AG09309 (cell line): ENCODE results near the gene SERTAD3.

Experiments
- DNase-seq: peaks from one replicate; pipeline ENCODE4 v3.0.0-alpha.2; 2010; ENCODE audit warnings: low read depth
- H3K4me3 ChIP-seq: 2 replicates; pipeline ENCODE4 v1.5.1; 2011; ENCODE audit warnings: mild to moderate bottlenecking, low read depth, low read length, moderate library complexity; ENCODE audit not compliant: control insufficient read depth
- CTCF ChIP-seq: IDR thresholded peaks from 2 replicates; pipeline ENCODE4 v1.5.1; 2011; ENCODE audit warnings: mild to moderate bottlenecking, low read depth, low read length, inconsistent platforms; ENCODE audit not compliant: insufficient read depth, control insufficient read depth; ENCODE audit errors: missing control alignments

Gene SERTAD3

DNA sequence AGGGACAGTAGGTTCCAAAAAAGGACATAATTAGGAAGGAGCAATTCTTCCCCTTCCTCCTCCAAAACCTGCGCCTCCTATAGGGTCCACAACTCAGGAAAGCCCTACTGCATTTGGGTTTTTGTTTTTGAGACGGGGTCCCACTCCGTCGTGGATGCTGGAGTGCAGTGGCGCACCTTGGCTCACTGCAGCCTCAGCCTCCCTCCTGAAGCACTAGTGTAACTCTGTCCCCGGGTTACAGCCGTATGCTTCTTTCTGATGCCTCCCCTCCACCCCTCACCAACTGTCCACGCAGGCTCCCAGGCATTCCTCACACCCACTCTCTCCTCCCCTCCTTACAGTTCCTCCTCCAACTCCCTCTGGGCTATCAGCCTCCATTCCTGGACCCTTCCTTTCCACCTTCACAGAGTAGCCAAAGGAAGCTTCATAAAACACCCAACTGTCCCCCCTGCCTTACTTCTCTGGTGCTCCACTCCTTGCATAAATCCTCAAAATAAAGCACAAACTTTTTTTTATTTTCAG, 2.2 kb upstream of the SERTAD3 start:
- H3K4me3 ChIP-seq: no peak overlapping the region
- no peak for TF ChIP-seq CTCF
- no peak for DNase-seq

DNA sequence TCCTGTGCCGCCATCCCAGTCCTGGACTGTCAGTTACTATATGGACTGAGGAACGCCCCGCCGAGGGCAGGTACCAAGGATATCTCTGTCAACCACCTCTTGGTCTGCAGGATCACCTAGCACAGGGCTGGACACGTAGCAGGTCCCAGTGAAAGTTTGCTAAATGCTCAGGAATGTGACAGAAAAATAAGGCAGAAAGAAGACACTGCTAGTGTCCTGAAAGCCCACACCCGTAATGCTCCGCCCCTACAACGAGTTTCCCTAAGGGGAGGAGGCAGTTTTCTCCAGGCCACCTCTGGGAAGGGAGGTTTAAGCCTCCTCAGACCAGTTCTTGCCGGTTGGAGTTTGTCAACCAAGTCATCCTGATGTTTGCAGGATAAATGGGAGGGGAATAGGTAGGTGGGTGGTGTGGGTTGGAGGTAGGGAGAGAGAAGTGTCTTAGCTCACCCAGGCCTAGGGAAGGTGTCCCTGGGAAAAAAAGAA, 1.7 kb upstream of the SERTAD3 start:
- no peak overlapping the region for H3K4me3 ChIP-seq
- DNase-seq: no peak
- no peak for TF ChIP-seq CTCF

- H3K4me3 ChIP-seq: peak overlapping the region; percentile 91
- TF ChIP-seq CTCF: no peak
- no peak for DNase-seq
Measured at GRCh38 chr19:40444825-40445312, 734 bp upstream of the SERTAD3 start.

DNA sequence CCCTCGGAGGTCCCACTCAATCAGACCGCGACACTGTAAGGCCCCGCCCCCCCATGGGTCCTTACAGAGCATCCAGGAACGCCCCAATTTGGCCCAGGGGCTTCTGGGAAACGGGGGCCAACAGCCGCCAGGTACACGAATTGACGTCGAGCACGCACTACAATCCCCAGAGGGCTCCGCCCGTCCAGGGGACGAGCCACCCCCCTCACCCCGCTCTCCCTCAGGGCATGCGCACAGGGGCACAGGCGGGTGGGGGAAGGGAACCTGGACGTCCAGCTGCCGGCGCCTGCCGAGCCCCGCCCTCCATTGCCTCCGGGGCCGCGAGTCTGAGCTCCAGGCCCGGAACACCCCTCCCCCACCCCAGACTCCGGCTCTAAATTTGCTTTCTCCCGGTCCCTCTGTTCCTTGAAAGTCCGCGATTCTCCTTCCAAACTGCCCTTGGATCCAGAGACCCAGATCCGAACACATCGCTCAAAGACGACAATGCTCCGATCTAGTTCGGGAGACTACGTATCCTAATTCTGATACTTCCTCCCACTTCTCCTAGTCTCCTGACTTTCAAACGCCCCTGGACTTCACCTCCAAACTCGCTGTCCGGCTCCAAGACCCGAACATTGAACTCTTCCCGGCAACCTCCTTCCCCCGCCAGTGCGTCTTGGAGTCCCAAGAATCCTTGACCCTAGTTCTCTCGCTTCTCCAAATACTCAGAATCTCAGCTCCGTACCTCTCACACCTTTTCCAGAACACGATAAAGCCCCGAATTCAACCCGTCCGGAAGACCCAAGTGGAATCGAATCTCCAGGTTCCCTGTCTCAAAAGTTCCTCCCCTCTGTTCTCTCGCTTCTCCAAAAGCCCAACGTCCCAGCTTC, 770 bp downstream of the SERTAD3 start:
- H3K4me3 ChIP-seq: peak overlapping the region; percentile 91
- no peak for TF ChIP-seq CTCF
- peak; percentile 97 for DNase-seq

DNA sequence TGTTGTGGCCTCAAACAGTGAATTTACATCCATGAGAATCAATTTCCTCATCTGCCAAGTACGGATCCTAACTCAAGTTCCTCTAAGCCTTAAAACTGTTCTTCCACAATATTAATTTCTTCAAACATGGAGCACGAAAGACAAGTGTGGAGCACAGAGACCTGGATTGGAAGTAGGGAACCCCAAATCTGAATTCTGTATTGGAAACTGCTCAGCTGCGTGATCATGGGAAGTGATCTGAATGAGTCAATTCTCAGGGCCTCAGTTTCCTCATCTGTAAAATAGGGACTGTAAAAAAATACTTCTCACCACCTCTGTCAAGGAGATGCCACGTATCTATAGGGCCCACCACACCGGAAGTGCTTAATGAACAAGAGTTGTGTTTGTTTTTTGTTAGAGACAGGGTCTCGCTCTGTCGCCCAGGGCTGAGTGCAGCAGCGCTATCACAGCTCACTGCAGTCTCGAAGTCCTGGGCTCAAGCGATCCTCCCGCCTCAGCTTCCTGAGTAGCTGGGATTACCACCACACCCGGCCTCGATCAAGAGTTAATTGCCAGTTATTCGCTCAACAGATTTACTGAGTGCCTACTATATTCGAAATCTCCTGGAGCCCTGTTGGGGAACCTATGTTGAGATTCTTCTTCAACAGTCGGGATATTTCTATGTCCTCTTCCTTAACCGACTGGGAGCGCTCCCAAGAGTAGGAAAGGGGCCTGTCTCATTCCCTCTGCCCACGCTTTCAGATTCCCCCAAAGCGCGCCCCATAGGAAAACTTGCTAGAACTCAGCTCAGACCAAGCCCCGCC, 1.6 kb downstream of the SERTAD3 start:
- no peak for TF ChIP-seq CTCF
- H3K4me3 ChIP-seq: peak overlapping the region; percentile 91
- DNase-seq: no peak

DNA sequence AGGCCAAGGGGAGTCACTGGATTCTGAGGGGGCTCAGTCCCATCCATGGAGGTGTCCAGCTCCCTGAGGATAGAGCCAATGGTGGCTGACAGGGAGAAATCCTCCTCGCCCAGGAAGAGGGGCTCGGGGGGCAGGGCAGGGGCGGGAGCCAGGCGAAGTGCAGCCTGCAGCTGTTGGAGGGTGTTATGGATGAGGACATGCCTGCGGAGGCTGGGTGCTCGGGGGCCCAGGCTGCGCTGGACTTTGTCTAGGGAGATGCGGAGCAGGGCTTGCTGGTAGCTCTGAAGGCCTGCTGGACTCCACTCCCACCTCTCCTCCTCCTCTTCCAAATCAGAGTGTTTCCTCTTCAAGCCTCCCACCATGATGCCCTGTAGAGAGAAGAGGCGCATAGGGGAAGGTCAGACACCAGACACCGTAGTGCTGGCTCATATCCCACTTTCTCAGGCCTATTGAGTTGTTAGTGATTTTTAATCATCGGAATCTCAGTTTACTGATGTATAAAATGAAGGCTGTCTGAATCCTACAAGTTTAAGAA, 2.3 kb downstream of the SERTAD3 start:
- DNase-seq: no peak
- no peak for TF ChIP-seq CTCF
- H3K4me3 ChIP-seq: peak overlapping the region; percentile 14
